GM18873 (cell line): ENCODE data around the gene AK8.

ENCODE experiments used
- ATAC-seq: cut with Tn5 transposase; IDR thresholded peaks from one replicate; pipeline ENCODE4 v1.9.1; 2021; ENCODE audit warnings: mild to moderate bottlenecking, moderate library complexity, moderate number of reproducible peaks; ENCODE audit not compliant: unreplicated experiment, low FRiP score

The AK8 gene

DNA sequence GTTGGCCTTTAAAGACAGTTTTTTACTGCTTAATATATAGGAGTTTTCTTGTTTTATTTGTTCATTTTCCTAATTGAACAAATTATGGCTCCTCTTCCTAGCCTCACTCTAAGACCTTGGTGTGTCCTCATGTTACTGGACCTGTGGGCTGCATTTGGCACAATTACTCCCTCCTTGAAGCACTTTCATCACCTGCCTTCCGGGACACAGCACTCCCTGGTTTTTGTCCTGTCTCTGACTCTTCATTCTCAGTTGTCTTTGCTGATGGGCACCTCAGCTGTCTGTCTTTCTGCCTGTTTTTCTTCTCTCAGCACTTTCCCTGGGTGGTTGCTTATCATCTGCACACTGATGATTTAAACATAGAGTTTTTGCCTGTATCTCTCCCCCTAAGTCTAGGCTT, 194.2 kb downstream of the AK8 start:
- ATAC-seq: no peak

DNA sequence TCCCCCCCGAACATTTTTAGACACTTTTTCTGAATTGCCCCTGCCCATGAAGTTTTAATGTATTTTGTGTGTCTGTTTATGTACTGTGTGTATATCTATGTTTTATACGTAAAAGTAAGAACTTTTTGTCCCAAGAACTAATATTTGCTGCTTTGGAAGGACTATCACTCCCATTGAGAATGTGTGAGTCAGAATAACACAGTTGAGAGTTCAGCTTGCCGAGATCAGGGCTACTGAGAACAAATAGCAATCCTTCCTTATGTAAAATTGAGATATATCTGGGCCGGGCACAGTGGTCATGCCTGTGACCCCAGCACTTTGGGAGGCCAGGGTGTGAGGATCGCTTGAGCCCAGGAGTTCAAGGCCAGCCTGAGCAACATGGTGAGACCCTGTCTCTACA, 196.5 kb downstream of the AK8 start:
- ATAC-seq: no peak

- no peak for ATAC-seq
These were observed 198.0 kb downstream of the AK8 start for GRCh38 chr9:132679946-132680625.

- ATAC-seq: no peak
These were observed 200.1 kb downstream of the AK8 start for GRCh38 chr9:132677976-132678375.
